Measurements from ENCODE around the gene MYOM1.

DNA sequence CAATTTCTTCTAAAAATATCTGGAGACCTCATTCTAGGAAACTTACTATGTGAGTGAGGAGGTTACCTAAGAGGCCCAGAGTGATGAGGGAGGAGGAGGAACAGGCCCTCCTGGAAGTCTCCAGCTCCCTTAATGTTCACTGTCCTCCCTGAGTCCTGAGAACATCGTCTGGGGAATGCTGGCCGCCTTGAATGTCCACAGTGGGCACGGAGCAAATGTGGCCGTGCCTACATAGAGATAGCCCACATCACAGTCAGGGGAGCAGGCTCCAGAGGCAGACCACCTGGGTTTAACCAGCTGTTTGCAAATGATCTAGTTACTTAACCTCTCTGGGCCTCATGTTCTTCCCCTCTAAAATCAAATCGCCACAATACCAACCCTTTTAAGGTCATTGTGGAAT is 123.8 kb downstream of the MYOM1 start:
- no peak for TF ChIP-seq EZH2 (IDR thresholded peaks at IDR 0.05)
- TF ChIP-seq POLR2AphosphoS5 (IDR thresholded peaks at IDR 0.05; ENCODE audit: borderline replicate concordance, low read depth, low read length) = no peak

All from SK-N-MC (cell line).